Germinal center (tissue), 1 donor: ENCODE results near the gene ANO4.

Source experiments
- DNase-seq: peaks from one replicate; pipeline ENCODE4 v3.0.0; 2012; ENCODE audit warnings: mixed read lengths, low spot score

ANO4 gene

DNA sequence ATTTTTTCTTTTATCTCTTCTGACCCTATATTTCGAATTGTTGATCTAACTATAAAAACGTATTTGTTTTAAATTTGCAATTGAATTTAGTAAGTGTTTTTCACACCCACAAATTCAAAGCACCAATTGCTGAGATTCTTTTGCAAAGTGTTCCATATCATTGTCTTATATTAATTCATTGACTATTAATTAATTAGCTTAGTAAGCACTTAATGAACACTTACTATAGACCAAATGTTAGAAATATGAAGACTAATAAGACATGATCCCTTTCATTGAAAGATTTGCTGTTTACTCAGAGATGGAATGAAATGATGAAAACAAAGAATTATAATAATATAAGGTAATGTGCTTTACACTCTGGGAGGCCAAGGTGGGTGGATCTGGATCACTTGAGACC, 14.2 kb downstream of the ANO4 start:
- DNase-seq: no peak

DNA sequence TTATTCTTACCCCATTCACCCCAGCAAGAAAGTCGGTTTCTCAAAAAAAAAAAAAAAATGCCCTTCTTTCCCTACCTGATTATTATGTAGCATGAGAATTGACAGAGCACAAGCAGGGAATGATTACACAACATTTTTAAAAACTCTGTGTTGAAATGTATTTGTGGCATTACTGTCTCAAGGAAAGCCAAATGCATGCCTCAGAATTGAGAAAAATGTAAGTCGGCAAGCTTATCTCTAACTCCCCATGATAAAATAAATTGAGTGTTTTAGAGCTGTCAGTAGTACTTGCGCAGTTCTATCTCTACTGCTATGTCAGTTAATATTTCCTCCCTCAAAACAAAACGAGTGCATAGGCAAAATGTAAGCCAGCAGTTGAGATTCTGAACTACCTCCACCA, 25.7 kb downstream of the ANO4 start:
- DNase-seq: no peak

DNA sequence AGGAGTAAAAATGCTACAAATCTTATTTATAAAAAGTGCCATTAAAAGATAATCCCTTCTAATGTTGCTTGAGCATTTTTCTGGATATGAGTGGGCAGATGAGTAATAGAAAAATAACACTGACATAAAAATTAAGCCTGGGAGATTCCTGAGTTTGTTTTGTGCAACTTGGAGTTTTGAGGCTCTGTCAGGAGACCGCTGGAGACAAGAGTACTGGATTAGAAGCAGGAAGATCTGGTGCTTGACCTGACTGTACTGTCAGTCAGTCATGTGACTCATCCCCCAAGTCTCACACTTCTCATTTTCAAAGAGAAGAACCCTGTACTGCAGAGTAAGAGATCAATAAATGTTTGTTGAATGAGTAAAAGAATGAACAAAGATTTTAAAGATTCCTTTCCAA, 29.4 kb downstream of the ANO4 start:
- DNase-seq: no peak

DNA sequence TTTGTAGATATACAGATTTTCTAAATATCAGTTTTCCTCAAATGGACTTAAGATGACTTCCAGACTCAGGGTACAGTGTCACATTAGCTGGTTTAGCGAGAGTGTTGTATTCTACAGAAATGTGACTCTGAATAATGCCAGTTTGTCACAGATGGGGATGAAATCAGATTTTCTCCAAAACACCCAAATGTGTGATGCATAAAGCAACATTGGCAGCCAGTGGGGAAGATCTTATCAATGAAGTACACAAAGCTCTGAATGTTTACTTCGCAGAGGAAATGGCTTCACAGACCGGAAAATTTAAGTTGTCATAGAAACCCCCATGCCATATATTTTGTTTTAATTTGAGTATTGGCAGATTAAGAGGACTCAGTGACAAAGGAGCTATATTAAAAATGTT, 29.9 kb downstream of the ANO4 start:
- no peak for DNase-seq

DNA sequence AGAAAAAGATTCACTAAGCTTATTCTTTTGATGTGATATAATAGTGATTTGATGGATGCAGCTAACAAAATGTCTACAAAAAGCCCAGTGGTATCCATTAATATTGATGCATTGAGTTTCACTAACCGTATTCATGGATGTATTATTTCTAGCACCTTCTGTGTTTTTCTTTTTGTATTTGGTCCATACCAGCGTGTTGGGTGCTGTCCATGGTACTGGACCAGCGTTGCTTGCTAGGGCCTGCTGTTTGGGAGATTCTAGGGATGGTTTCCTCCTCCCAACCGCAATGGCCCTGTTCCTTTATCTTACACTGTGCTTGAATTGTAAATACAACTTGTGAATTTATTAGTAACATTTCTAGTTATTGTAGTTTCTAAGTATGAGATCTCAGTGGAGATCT, 31.7 kb downstream of the ANO4 start:
- DNase-seq: no peak

DNA sequence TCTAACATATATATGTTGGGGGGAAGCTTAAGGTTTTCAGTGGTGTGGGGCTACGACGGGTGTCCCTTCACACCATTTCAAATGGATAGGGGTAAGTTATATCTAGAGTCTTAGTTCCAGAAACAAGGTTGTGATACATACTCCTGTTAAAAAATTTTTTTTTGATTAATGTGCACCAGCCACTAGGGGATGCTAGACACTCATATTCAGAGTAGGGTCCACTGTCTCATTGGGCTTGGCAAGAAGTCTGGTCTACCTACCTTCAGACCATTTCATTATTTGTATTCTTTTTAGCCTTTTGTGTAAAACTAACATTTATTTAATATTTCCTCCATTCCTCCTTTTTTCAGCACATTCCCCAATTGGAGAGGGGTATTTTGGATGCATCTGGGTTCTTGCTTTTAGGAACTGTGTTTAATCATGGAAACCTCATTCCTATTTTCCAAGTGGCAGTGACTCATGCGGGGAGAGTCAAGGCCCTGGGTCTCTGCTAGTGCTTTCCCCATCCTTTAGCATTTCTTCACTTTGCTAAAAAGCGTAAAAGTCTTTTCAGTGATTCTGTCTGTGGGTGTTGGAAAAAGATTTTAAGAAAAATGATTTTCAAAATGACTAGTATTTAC, 33.4 kb downstream of the ANO4 start:
- no peak for DNase-seq

DNA sequence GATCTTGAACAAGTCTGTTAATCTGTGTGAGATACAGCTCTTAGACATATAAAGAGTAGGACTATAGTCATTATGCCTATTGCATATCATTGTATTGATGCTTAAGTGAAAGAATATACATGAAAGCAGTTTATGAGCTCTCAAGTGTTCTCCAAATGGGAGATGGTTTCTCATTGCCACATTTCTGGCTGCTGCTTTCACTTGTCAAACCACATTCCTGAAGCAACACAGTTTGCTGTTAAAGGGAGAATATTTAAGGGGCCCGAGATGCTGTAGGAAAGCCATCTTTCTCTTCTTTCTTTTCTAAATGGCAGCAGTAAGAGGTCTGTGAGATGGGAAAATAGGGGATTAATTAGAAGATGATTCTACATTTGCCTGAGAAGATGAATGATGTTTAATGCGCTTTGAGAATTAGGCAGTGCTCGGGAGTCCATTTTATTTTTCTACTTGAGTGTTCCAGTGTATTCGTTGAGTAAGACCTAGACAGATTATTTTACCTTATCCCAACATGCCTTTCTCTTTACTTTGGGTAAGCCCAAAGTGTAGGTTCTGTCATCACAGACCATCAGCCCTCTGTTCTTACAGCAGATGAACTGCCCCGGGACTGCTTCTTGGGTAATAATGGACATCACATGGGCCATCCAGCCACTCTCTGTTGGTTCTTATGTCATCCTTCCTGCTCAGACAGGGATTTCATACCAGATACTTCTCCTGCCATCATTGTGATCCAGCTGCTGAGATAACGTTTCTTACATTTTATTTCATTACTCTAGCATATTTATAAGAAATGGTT, 35.6 kb downstream of the ANO4 start:
- DNase-seq: no peak

DNA sequence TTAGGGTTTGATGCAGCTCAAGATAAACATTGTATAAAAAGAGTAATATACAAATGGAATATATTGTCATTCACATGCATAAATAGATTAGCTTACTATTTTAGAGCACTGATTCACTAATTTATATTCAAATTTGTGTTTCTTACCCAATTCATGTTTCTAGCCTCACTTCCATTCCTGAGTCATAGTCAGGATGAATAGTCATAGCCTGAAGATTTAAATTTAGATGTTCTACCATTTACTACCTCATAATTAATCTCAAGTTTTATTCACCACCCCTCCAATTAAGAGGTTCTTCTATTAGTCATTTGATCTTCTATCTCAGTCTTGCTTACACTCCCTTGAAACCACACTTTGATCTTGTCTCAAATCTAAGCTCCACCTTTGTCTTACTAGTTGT, 38.7 kb downstream of the ANO4 start:
- DNase-seq: no peak

DNA sequence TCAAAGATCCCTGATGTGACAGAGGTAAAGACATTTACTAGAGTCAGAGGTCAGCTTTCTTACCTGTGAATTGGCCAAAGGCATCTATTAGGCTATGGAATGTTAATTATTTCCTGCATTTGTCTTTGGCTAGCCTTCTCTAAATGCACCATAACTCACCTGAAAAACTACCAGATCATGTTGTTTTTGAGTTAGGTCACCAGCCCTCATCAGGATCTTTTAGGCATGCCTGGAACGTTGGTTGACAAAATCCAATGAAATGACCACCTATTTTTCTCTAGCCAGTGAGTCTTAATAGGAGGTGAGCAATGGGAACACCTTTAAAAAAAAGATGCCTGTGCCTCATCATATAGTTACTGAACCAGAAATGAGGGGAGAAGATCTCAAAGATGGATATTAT, 46.2 kb downstream of the ANO4 start:
- no peak for DNase-seq

DNA sequence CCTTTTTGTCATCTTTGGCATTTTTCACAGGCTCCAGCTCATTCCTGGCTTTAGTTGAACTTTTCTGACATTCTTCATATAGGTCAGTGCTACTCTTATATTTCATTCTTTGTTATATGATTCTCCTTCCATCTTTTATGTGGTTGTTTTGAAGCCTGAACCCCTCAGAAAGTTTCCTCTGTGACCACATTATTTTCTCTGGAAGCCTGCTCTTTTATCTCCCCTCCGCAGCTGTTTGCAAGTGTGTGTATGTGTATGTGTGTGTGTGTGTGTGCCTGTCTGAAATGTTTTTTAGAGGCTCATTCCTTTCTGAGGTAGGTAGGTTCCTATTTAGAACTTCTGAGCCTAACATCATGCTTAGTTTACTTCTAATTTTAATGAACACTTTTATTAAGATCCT, 47.6 kb downstream of the ANO4 start:
- no peak for DNase-seq

DNA sequence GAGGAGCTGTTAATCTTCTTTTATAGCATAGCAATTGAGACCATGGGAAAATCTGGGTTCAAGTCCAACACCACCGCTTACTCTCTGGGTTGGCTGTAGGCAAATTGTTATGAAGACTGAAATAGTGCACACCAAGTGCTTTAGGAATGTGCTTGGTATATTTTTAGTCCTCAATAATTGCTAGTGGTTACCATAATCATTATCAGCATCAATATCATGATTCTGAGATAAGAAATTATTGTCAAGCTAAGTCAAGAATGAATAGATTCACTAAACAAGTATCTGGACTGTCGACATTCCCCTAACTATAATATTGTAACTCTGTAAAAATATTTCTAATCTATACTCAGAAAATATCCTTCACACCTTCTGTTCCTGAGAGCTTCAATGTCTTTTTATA, 48.5 kb downstream of the ANO4 start:
- no peak for DNase-seq

DNA sequence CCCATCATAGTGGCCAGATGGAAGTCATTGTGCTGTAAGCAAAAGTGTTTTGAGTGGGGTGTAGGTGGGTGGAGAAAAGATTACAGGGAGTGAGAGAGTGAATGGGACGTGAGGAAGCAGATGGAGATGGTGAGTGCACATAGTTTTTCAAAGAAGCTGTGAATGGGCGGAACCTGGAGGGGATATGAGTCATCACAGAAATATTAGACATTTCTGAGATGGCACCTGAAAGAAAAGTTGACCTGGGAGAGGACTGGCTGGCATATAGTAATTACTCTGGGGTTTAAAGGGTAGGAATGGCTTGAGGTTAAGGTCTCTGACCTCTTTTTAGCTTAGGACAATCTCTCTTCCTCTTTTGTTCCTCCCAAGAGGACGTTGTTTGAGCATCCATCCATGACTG, 50.5 kb downstream of the ANO4 start:
- DNase-seq: no peak

DNA sequence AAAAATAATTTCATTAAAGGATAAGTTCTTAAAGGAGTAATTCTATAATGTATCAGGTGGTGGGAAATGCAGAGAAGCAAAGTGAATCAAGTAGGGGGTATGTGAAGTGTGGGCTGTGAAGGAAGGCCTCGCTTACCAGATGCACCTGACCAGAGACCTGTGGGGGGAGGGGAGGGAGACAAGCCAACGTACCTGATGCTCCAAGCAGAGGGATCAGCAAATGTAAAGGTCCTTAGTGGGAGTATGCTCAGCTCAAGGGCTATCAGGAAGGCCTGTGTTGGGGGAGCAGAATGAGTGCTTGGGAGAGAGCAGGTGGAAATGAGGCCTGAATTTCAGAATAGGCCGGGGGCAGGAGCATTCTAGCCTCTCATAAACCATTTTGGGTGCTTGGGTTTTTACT, 57.1 kb downstream of the ANO4 start:
- DNase-seq: no peak

DNA sequence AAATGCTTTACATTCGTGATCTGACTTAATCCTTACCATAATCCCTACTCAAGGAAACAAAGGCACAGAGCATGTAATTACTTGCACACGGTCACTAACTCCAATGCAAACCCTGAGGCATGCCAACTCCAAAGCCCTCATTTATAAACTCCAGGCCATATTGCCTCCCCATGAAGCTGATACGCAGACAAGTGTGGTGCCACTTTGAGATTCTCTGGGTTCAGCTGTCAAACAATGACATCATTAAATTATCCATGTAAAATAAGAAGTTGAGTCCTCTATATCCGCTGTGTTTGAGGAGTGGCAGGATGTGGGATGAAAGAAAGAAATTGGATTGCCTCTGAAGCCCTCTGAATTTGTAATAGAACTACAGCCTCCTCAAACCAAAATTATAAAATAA, 62.8 kb downstream of the ANO4 start:
- no peak for DNase-seq

DNA sequence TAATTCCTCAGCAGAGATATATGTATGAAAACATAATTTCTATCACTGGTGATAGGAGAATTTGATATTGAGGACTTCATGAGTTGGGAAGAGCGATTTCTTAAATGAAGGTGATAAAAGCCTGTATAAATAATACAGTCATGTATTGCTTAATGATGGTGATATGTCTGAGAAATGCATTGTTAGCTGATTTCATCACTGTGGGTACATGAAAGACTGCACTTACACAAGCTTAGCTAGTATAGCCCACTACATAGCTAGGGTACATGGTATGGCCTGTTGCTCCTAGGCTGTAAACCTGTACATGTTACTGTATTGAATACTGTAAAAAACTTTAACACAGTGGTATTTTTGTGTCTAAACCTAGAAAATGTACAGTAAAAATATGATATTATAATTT, 63.4 kb downstream of the ANO4 start:
- no peak for DNase-seq

DNA sequence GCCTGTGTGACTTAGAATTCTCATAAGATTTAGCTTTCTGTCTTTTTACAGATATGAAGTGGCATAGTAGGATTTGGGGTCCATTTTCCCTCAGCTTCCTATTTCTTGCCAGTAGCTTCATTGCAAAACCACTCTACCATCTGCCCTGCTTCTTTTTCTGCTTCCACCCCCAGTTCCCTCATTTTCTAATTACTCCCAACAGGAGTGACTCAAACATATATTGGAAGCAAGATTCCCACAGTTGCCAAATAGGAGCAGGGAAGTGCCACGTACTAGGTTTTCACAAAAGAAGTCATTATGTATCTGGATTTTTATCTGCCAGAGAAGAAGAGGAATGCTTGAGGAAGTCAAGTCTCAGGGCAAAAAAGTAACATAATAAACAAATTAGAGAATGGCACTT, 64.1 kb downstream of the ANO4 start:
- DNase-seq: no peak

DNA sequence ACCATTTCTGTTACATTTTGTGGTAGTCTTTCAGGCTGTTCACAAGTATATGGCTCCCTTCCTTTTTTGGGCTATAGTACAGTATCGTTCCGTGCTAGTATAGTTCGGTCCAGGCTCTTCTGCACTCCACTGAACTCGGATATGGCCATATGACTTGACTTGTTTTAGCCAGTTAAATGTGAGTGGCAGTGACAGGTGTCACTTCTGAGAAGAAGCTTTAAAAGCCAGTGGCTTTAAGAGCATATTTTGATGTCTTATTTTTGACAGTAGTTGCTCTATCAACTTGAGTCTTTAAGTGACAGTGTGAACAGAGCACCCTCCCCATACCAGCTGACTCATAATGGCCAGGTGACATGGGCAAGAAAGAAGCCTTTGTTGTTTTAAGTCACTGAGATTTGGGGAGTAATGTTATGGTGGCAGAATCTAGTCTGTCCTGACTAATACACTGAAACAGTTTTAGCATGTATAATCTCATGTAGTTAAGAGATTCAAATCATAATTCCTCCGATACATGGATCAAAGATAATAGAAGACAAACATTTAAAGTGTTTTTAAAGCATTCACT, 64.6 kb downstream of the ANO4 start:
- no peak for DNase-seq

DNA sequence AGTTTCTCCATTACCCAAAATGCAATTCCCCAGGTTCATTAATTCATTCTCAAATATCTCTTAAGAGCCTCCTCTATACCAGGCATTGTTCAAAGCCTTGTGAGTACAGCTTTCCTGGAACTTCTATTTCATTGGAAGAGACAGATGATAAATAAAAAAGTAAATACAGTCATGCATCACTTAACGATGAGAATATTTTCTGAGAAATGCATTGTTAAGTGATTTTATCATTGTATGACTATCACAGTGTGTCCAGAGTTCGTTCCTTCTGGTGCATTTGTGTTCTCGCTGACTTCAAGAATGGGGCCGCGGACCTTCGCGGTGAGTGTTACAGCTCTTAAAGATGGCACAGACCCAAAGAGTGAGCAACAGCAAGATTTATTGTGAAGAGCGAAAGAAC, 66.0 kb downstream of the ANO4 start:
- no peak for DNase-seq

DNA sequence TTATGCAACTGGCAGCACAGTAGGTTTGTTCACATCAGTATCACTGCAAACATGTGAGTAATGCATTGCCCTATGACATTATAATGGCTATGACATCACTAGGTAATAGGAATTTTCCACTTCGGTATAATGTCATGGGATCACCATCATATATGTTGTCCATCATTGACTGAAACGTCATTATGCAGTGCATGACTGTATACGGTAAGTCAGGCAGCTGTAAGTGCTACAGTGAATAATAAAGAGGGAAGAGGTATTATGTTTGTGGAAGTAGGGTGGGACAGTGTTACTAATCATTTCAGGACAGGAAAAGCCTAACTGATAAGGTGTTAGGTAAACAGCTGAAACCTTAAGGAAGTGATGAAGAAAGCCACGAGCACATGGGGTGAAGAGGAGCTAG, 68.1 kb downstream of the ANO4 start:
- no peak for DNase-seq

DNA sequence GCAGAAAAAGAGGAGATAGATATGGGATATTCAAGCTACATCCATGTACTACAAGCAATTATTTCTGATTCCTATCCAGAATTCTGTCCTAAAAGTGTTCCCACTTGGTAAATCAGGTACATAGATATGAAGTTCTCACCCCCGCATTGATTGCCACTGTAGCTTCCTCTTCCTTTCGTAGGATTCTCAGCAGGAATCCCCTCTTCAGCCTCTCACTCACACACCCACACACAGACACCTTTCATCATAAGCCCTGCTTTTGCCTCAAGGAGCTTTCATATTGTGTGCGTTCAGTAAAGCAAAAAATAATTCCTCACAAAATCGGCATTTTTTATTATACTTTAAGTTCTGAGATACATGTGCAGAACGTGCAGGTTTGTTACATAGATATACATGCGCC, 69.8 kb downstream of the ANO4 start:
- DNase-seq: no peak

DNA sequence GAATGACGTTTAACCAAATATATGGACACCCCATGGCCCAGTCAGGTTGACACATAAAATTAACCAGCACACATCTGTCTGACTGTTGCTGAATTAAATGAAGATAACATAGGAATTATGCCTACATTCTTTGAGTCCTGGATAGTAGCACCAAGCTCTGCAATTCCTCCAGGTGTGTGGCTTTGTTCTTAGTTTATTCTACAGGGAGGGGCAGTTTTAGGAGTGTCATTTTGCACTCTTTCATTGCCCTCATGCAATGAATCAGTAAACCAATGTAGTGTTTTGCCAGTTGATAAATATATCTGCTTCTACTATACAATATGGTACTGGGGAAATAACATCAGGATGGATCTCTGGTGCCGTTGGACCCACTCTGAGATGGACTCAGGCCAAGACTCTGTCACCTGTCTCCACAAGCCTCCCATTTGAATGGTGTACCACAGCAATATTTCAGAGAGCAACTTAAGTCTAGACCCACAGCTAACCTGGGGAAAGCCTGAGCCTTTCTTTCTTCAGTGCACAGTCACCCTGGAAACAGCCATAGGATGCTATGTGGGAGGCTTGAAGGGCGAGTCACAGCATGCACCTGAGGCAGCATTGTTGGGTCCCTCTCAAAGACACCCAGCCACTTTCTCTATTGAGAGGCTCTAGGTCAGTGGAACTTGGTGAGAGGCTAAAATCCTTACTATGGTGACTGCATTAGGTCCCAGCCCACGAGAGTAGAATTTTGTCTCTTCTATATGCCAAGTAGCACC, 73.2 kb downstream of the ANO4 start:
- DNase-seq: no peak

DNA sequence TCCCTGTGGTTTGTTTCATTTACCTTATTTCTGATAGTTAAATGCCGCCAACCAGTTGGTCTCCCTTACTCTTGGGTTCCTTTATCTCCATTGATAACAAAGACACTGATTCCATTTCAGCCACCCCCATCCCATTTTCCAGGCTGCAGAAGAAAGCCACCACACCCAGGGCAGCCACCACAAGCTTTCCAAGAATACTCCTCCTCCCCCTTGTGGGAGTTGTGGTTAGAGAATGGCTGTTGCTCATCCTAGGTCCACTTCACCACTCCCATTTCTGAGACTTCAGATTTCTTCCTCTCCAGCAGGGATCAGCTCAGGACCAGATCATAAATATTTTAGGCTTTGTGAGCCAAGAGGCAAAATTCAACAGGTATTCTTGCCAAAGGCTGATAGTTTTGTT, 73.9 kb downstream of the ANO4 start:
- no peak for DNase-seq

DNA sequence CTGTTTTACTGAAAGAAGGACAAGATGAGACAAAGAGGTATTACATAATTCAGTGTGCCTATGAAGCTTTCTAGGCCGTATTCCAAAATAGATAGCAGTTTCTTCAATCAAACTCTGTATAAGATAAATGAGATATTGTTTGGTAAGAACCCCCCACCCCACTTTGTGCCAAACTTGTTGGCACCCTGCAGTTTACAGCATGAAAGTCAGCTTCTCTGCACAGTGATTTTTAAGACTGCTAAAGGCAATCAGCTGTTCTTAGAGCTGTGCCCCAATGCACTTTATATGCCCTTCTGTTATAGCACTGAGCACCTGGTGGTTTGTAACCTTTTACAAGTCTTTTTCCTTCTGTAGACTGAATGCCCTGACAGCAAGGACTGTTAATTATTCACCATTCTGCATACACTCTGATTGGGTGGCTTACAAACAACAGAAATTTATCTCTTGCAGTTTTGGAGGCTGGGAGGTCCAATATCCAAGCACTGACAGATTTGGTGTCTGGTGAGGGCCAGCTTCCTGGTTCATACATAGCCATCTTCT, 76.7 kb downstream of the ANO4 start:
- no peak for DNase-seq
